ENCODE measurements around the gene KCNH2.

The KCNH2 gene

GRCh38 chr7:150994838-150995510, 16.9 kb upstream of the KCNH2 start:
- no peak for DNase-seq
- ATAC-seq = no peak

GRCh38 chr7:150994141-150994837, 16.2 kb upstream of the KCNH2 start:
- ATAC-seq (peak; percentile 25), DNase-seq (no peak)

- ATAC-seq (no peak), DNase-seq (no peak)
These were observed 15.4 kb upstream of the KCNH2 start for GRCh38 chr7:150993511-150993910.

- ATAC-seq = no peak
- no peak for DNase-seq
These were observed 14.7 kb upstream of the KCNH2 start for GRCh38 chr7:150992833-150993302.

- DNase-seq (no peak), ATAC-seq (no peak)
These were observed 14.0 kb upstream of the KCNH2 start for GRCh38 chr7:150992051-150992640.

GRCh38 chr7:150990416-150991186, 12.5 kb upstream of the KCNH2 start, which contains the start of gene NOS3:
NOS3 (plus strand) TSS chr7:150991017; CDS start chr7:150993804, 2,787 bp downstream.
- no peak for ATAC-seq
- no peak for DNase-seq

- DNase-seq (no peak), ATAC-seq (no peak)
These were observed 11.3 kb upstream of the KCNH2 start for GRCh38 chr7:150989456-150989855.

- DNase-seq (peak; percentile 81), ATAC-seq (peak; percentile 51)
These were observed 10.4 kb upstream of the KCNH2 start for GRCh38 chr7:150988230-150989226.

- ATAC-seq = no peak
- DNase-seq = no peak
These were observed 8.4 kb upstream of the KCNH2 start for GRCh38 chr7:150986556-150986955.

GRCh38 chr7:150986099-150986512, 8.0 kb upstream of the KCNH2 start:
- DNase-seq (peak; percentile 71), ATAC-seq (peak; percentile 37)

- ATAC-seq (no peak), DNase-seq (no peak)
These were observed 5.8 kb upstream of the KCNH2 start for GRCh38 chr7:150983893-150984368.

GRCh38 chr7:150982351-150982750, 4.2 kb upstream of the KCNH2 start:
- DNase-seq (no peak), ATAC-seq (no peak)

- DNase-seq (no peak), ATAC-seq (no peak)
These were observed 3.5 kb upstream of the KCNH2 start for GRCh38 chr7:150981644-150982043.

GRCh38 chr7:150980663-150981062, 2.5 kb upstream of the KCNH2 start:
- ATAC-seq (no peak), DNase-seq (no peak)

GRCh38 chr7:150979713-150980390, 1.7 kb upstream of the KCNH2 start:
- ATAC-seq (no peak), DNase-seq (no peak)

GRCh38 chr7:150977382-150978125, 567 bp downstream of the KCNH2 start:
- ATAC-seq = no peak

GRCh38 chr7:150976529-150977381, 1.4 kb downstream of the KCNH2 start:
- ATAC-seq (no peak), DNase-seq (no peak)

More at GRCh38 chr7:150977382-150978125, 567 bp downstream of the KCNH2 start:
- DNase-seq = no peak

GRCh38 chr7:150975536-150976319, 2.4 kb downstream of the KCNH2 start:
- no peak for ATAC-seq

More at GRCh38 chr7:150975536-150976319, 2.4 kb downstream of the KCNH2 start:
- no peak for DNase-seq
